HepG2 (cell line): ENCODE measurements around the gene PRKAR1A. TPM values are rescaled to one million over a fixed set of nuclear protein-coding genes. Genes with fewer than 3 reads are reported as not detected.

Experiments used
- ATF3 ChIP-seq: sonication (generic); formaldehyde crosslinking; IDR thresholded peaks from 2 replicates; pipeline ENCODE4 v1.4.0; 2020; ENCODE audit warnings: missing genetic modification reagents
- CAMTA2 ChIP-seq: sonication (generic); formaldehyde crosslinking; IDR thresholded peaks from 2 replicates; pipeline ENCODE4 v1.4.0; 2020; ENCODE audit warnings: mild to moderate bottlenecking, missing genetic modification reagents, borderline replicate concordance
- ETV6 ChIP-seq: sonication (generic); formaldehyde crosslinking; conservative IDR thresholded peaks from 2 replicates; pipeline ENCODE4 v1.4.0; 2020; ENCODE audit warnings: missing genetic modification reagents
- FOXA3 ChIP-seq: IDR thresholded peaks from 2 replicates; pipeline ENCODE4 v1.6.1; 2016; ENCODE audit warnings: missing genetic modification reagents, missing compliant biosample characterization
- FUBP1 ChIP-seq: sonication (generic); formaldehyde crosslinking; IDR thresholded peaks from 2 replicates; pipeline ENCODE4 v1.5.1; 2020; ENCODE audit warnings: missing genetic modification reagents, mild to moderate bottlenecking, borderline replicate concordance
- GMEB1 ChIP-seq: sonication (generic); formaldehyde crosslinking; IDR thresholded peaks from 2 replicates; pipeline ENCODE4 v1.5.1; 2020; ENCODE audit warnings: missing genetic modification reagents, mild to moderate bottlenecking, borderline replicate concordance
- HCFC1 ChIP-seq: fragments of 150-350 bp; IDR thresholded peaks from 2 replicates; pipeline ENCODE4 v1.6.1; 2014; ENCODE audit warnings: low read depth, low read length
- KDM5B ChIP-seq: sonication (generic); formaldehyde crosslinking; IDR thresholded peaks from 2 replicates; pipeline ENCODE4 v1.4.0; 2020; ENCODE audit warnings: missing genetic modification reagents, mild to moderate bottlenecking, borderline replicate concordance
- MLLT10 ChIP-seq: sonication (generic); formaldehyde crosslinking; IDR thresholded peaks from 2 replicates; pipeline ENCODE4 v1.4.0; 2020; ENCODE audit warnings: missing genetic modification reagents
- MXI1 ChIP-seq: IDR thresholded peaks from 3 replicates; pipeline ENCODE4 v1.6.1; 2012; ENCODE audit warnings: low read depth, low read length, inconsistent platforms, borderline replicate concordance
- PRDM4 ChIP-seq: sonication (generic); formaldehyde crosslinking; IDR thresholded peaks from 2 replicates; pipeline ENCODE4 v1.9.0; 2021; ENCODE audit warnings: missing genetic modification reagents, borderline replicate concordance
- RARA ChIP-seq: IDR thresholded peaks from 2 replicates; pipeline ENCODE4 v1.6.1; 2016; ENCODE audit warnings: missing genetic modification reagents, missing compliant biosample characterization
- REL ChIP-seq: sonication (generic); formaldehyde crosslinking; conservative IDR thresholded peaks from 2 replicates; pipeline ENCODE4 v1.8.0; 2022; ENCODE audit warnings: mild to moderate bottlenecking, missing genetic modification reagents, moderate library complexity
- SAP130 ChIP-seq: IDR thresholded peaks from 2 replicates; pipeline ENCODE4 v1.6.1; 2016; ENCODE audit warnings: low read depth
- TFDP2 ChIP-seq: sonication (generic); formaldehyde crosslinking; IDR thresholded peaks from 2 replicates; pipeline ENCODE4 v1.4.0; 2020; ENCODE audit warnings: missing genetic modification reagents
- ZFP37 ChIP-seq: sonication (generic); formaldehyde crosslinking; IDR thresholded peaks from 2 replicates; pipeline ENCODE4 v1.4.0; 2020; ENCODE audit warnings: missing genetic modification reagents, borderline replicate concordance
- ZNF296 ChIP-seq: sonication (generic); formaldehyde crosslinking; conservative IDR thresholded peaks from 2 replicates; pipeline ENCODE4 v1.5.0; 2020; ENCODE audit warnings: mild to moderate bottlenecking, missing genetic modification reagents
- ZNF337 ChIP-seq: sonication (generic); formaldehyde crosslinking; IDR thresholded peaks from 2 replicates; pipeline ENCODE4 v1.5.1; 2020; ENCODE audit warnings: missing genetic modification reagents, low read depth, mild to moderate bottlenecking, borderline replicate concordance
- ZNF44 ChIP-seq: sonication (generic); formaldehyde crosslinking; IDR thresholded peaks from 2 replicates; pipeline ENCODE4 v1.5.1; 2020; ENCODE audit warnings: mild to moderate bottlenecking, missing genetic modification reagents
- ZNF567 ChIP-seq: sonication (generic); formaldehyde crosslinking; IDR thresholded peaks from 2 replicates; pipeline ENCODE4 v1.8.1; 2023; ENCODE audit warnings: mild to moderate bottlenecking, missing genetic modification reagents, borderline replicate concordance
- ZNF766 ChIP-seq: sonication (generic); formaldehyde crosslinking; IDR thresholded peaks from 2 replicates; pipeline ENCODE4 v1.5.0; 2020; ENCODE audit warnings: missing genetic modification reagents, borderline replicate concordance
- ZNF83 ChIP-seq: sonication (generic); formaldehyde crosslinking; IDR thresholded peaks from 2 replicates; pipeline ENCODE4 v1.4.0; 2020; ENCODE audit warnings: missing genetic modification reagents, mild to moderate bottlenecking, borderline replicate concordance
- polyA plus RNA-seq, 8 experiments: library from polyadenylated mRNA; depleted of rRNA in 3 of 8; stranded (reverse) in 7 of 8; unstranded in 1 of 8; fragments of >200 nt; fragmentation: Illumina TruSeq in 4 of 8; extraction: Trizol in 4 of 8; gene quantifications; 2 replicates each; pipeline versions ENCODE4 v1.2.1 to v1.2.3, GENCODE V29; 2011 to 2016; ENCODE audit warnings: low read depth in 4 of 8, missing spikeins in 1 of 8, mixed read lengths in 1 of 8; ENCODE audit not compliant: insufficient read depth in 1 of 8
- total RNA-seq, 5 experiments: library from RNA; depleted of rRNA; stranded (reverse); fragments of >200 nt; fragmentation: Illumina TruSeq; extraction: Trizol; gene quantifications; 2 replicates each; pipeline ENCODE4 v1.2.3, GENCODE V29; 2016; ENCODE audit warnings: low read depth in 1 of 5

Gene PRKAR1A
- total and polyA plus RNA-seq, 2 of the 13 experiments (the other 11 are each of a cell fraction or from before 2014, with no cell fraction given): 265 to 266 TPM

GRCh38 chr17:68509141-68510057, 2.8 kb upstream of the PRKAR1A start (continued):
- TF ChIP-seq CAMTA2 (CRISPR knock-in tag) (no peak), MLLT10 (CRISPR knock-in tag) (no peak), FOXA3 (CRISPR knock-in tag) (peak; percentile 7), ZNF296 (CRISPR knock-in tag) (no peak), ZNF567 (CRISPR knock-in tag) (no peak; the same call in 1 of the 2 replicates), GMEB1 (CRISPR knock-in tag) (no peak), RARA (CRISPR knock-in tag) (peak; percentile 50), REL (CRISPR knock-in tag) (no peak), ETV6 (CRISPR knock-in tag) (no peak), ZNF766 (CRISPR knock-in tag) (no peak), PRDM4 (CRISPR knock-in tag) (no peak), ATF3 (CRISPR knock-in tag) (no peak), HCFC1 (no peak), MXI1 (peak; percentile 44; the same call in 1 of the 3 replicates), ZFP37 (no peak), ZNF44 (CRISPR knock-in tag) (no peak), TFDP2 (CRISPR knock-in tag) (no peak), KDM5B (CRISPR knock-in tag) (no peak), FUBP1 (no peak), ZNF337 (CRISPR knock-in tag) (no peak; the same call in 1 of the 2 replicates), SAP130 (CRISPR knock-in tag) (peak; percentile 85; the same call in 1 of the 2 replicates), ZNF83 (no peak)
